ENCODE measurements around the gene MTUS2. TPM values are rescaled to one million over a fixed set of nuclear protein-coding genes. Genes with fewer than 3 reads are reported as not detected.

Gene MTUS2
- total RNA-seq, 3 donors from 2014 or later: not detected

- no peaks in the 10 kb centered on the region for H3K4me1 Mint-ChIP-seq (ENCODE audit: low read depth)
- H3K4me3 Mint-ChIP-seq: no peak overlapping the region
- ATAC-seq: no peak
- H3K36me3 Mint-ChIP-seq (ENCODE audit: insufficient read depth): no peaks in the 10 kb centered on the region
- no peak for DNase-seq
- no peaks in the 10 kb centered on the region for H3K9me3 Mint-ChIP-seq
- H3K27me3 Mint-ChIP-seq (ENCODE audit: low read depth): peaks cover 4% of the 10 kb centered on the region
These were observed 404.1 kb downstream of the MTUS2 start for GRCh38 chr13:29224206-29224605.

- no peaks in the 10 kb centered on the region for H3K4me1 Mint-ChIP-seq (ENCODE audit: low read depth)
- no peak overlapping the region for H3K4me3 Mint-ChIP-seq
- no peaks in the 10 kb centered on the region for H3K36me3 Mint-ChIP-seq (ENCODE audit: insufficient read depth)
- ATAC-seq (no peak), DNase-seq (no peak)
- peaks cover 4% of the 10 kb centered on the region for H3K27me3 Mint-ChIP-seq (ENCODE audit: low read depth)
- H3K9me3 Mint-ChIP-seq: no peaks in the 10 kb centered on the region
These were observed 407.4 kb downstream of the MTUS2 start for GRCh38 chr13:29227576-29227975.

GRCh38 chr13:29230299-29230845 is 410.2 kb downstream of the MTUS2 start:
- Mint-ChIP-seq H3K36me3 (ENCODE audit: insufficient read depth) (no peaks in the 10 kb centered on the region), H3K4me1 (ENCODE audit: low read depth) (no peaks in the 10 kb centered on the region), H3K27me3 (ENCODE audit: low read depth) (peaks cover 4% of the 10 kb centered on the region), H3K4me3 (no peak overlapping the region), H3K9me3 (no peaks in the 10 kb centered on the region)
- DNase-seq (no peak), ATAC-seq (no peak)

- Mint-ChIP-seq H3K4me3 (no peak overlapping the region), H3K4me1 (ENCODE audit: low read depth) (no peaks in the 10 kb centered on the region), H3K36me3 (ENCODE audit: insufficient read depth) (no peaks in the 10 kb centered on the region)
These were observed 419.8 kb downstream of the MTUS2 start for GRCh38 chr13:29239653-29240525.

GRCh38 chr13:29254626-29255370 is 434.7 kb downstream of the MTUS2 start:
- H3K9me3 Mint-ChIP-seq: no peaks in the 10 kb centered on the region
- H3K4me3 Mint-ChIP-seq: no peak overlapping the region
- H3K27me3 Mint-ChIP-seq (ENCODE audit: low read depth): no peaks in the 10 kb centered on the region
- no peaks in the 10 kb centered on the region for H3K4me1 Mint-ChIP-seq (ENCODE audit: low read depth)
- no peaks in the 10 kb centered on the region for H3K36me3 Mint-ChIP-seq (ENCODE audit: insufficient read depth)
- ATAC-seq (no peak), DNase-seq (no peak)

More at GRCh38 chr13:29239653-29240525, 419.8 kb downstream of the MTUS2 start:
- DNase-seq (no peak), ATAC-seq (no peak)
- Mint-ChIP-seq H3K9me3 (peaks cover 4% of the 10 kb centered on the region), H3K27me3 (ENCODE audit: low read depth) (no peaks in the 10 kb centered on the region)

GRCh38 chr13:29255567-29255966 is 435.4 kb downstream of the MTUS2 start:
- no peak for DNase-seq
- Mint-ChIP-seq H3K4me1 (ENCODE audit: low read depth) (no peaks in the 10 kb centered on the region), H3K9me3 (no peaks in the 10 kb centered on the region), H3K36me3 (ENCODE audit: insufficient read depth) (no peaks in the 10 kb centered on the region), H3K4me3 (no peak overlapping the region), H3K27me3 (ENCODE audit: low read depth) (no peaks in the 10 kb centered on the region)
- ATAC-seq: no peak

GRCh38 chr13:29260684-29261083 is 440.5 kb downstream of the MTUS2 start:
- H3K9me3 Mint-ChIP-seq: peaks cover 11% of the 10 kb centered on the region
- H3K36me3 Mint-ChIP-seq (ENCODE audit: insufficient read depth): no peaks in the 10 kb centered on the region
- no peak overlapping the region for H3K4me3 Mint-ChIP-seq
- DNase-seq: no peak
- no peak for ATAC-seq
- no peaks in the 10 kb centered on the region for H3K27me3 Mint-ChIP-seq (ENCODE audit: low read depth)
- no peaks in the 10 kb centered on the region for H3K4me1 Mint-ChIP-seq (ENCODE audit: low read depth)

GRCh38 chr13:29266261-29266660 is 446.1 kb downstream of the MTUS2 start:
- Mint-ChIP-seq H3K4me3 (no peak overlapping the region), H3K27me3 (ENCODE audit: low read depth) (peaks cover 3% of the 10 kb centered on the region)
- no peak for ATAC-seq

GRCh38 chr13:29266756-29267733 is 446.9 kb downstream of the MTUS2 start:
- Mint-ChIP-seq H3K4me1 (ENCODE audit: low read depth) (no peaks in the 10 kb centered on the region), H3K4me3 (no peak overlapping the region), H3K27me3 (ENCODE audit: low read depth) (peaks cover 3% of the 10 kb centered on the region), H3K9me3 (peaks cover 11% of the 10 kb centered on the region), H3K36me3 (ENCODE audit: insufficient read depth) (no peaks in the 10 kb centered on the region)
- DNase-seq (no peak), ATAC-seq (no peak)

More at GRCh38 chr13:29266261-29266660, 446.1 kb downstream of the MTUS2 start:
- Mint-ChIP-seq H3K36me3 (ENCODE audit: insufficient read depth) (no peaks in the 10 kb centered on the region), H3K4me1 (ENCODE audit: low read depth) (no peaks in the 10 kb centered on the region), H3K9me3 (peaks cover 11% of the 10 kb centered on the region)
- DNase-seq: no peak

GRCh38 chr13:29270271-29270985 is 450.3 kb downstream of the MTUS2 start:
- DNase-seq: no peak
- H3K27me3 Mint-ChIP-seq (ENCODE audit: low read depth): peaks cover 3% of the 10 kb centered on the region
- no peak overlapping the region for H3K4me3 Mint-ChIP-seq
- no peak for ATAC-seq
- H3K36me3 Mint-ChIP-seq (ENCODE audit: insufficient read depth): no peaks in the 10 kb centered on the region
- H3K4me1 Mint-ChIP-seq (ENCODE audit: low read depth): no peaks in the 10 kb centered on the region
- peaks cover under 1% of the 10 kb centered on the region for H3K9me3 Mint-ChIP-seq

GRCh38 chr13:29271606-29272005 is 451.5 kb downstream of the MTUS2 start:
- no peaks in the 10 kb centered on the region for H3K4me1 Mint-ChIP-seq (ENCODE audit: low read depth)
- H3K9me3 Mint-ChIP-seq: no peaks in the 10 kb centered on the region
- ATAC-seq: no peak
- H3K27me3 Mint-ChIP-seq (ENCODE audit: low read depth): peaks cover 3% of the 10 kb centered on the region
- no peak overlapping the region for H3K4me3 Mint-ChIP-seq
- DNase-seq: no peak
- no peaks in the 10 kb centered on the region for H3K36me3 Mint-ChIP-seq (ENCODE audit: insufficient read depth)

GRCh38 chr13:29279356-29280254 is 459.5 kb downstream of the MTUS2 start:
- no peak overlapping the region for H3K4me3 Mint-ChIP-seq
- peaks cover 4% of the 10 kb centered on the region for H3K27me3 Mint-ChIP-seq (ENCODE audit: low read depth)
- H3K4me1 Mint-ChIP-seq (ENCODE audit: low read depth): no peaks in the 10 kb centered on the region
- no peaks in the 10 kb centered on the region for H3K9me3 Mint-ChIP-seq
- DNase-seq: no peak
- no peaks in the 10 kb centered on the region for H3K36me3 Mint-ChIP-seq (ENCODE audit: insufficient read depth)
- no peak for ATAC-seq

Measured in activated T-cell treated with anti-CD3 and anti-CD28 coated beads, Interleukin-2, amount 50 U/mL, for 4 hours (primary cell).